Progenitor cell of endocrine pancreas (in vitro differentiated cells): Measurements from ENCODE around the gene ARHGAP23. TPM values are rescaled to one million over a fixed set of nuclear protein-coding genes. Genes with fewer than 3 reads are reported as not detected.
"Not testable (repeated sequence)": the region's sequence is repeated elsewhere in the genome, so short reads cannot be mapped to it uniquely, and the experiment has no call there.

Experiments used
- DNase-seq: peaks from one replicate; pipeline ENCODE4 v3.0.0; 2021; ENCODE audit warnings: low spot score; ENCODE audit not compliant: unreplicated experiment
- H3K27ac Mint-ChIP-seq: 2 replicates; pipeline ENCODE4 v1.8.0; 2021; ENCODE audit warnings: mild to moderate bottlenecking, moderate library complexity, mixed read lengths
- H3K27me3 Mint-ChIP-seq: 2 replicates; pipeline ENCODE4 v1.8.0; 2021; ENCODE audit warnings: mixed read lengths
- H3K36me3 Mint-ChIP-seq: 2 replicates; pipeline ENCODE4 v1.8.0; 2022; ENCODE audit warnings: mixed read lengths; ENCODE audit not compliant: insufficient read depth
- H3K4me1 Mint-ChIP-seq: 2 replicates; pipeline ENCODE4 v1.8.0; 2021; ENCODE audit warnings: low read depth, mixed read lengths
- H3K4me3 Mint-ChIP-seq: 2 replicates; pipeline ENCODE4 v1.8.0; 2021; ENCODE audit warnings: low read depth, mild to moderate bottlenecking, moderate library complexity, mixed read lengths
- H3K9me3 Mint-ChIP-seq: 2 replicates; pipeline ENCODE4 v1.8.0; 2021; ENCODE audit warnings: low read depth, mixed read lengths
- total RNA-seq: library from RNA; stranded (reverse); gene quantifications from 2 replicates; pipeline ENCODE4 v1.2.1, GENCODE V29; 2021
- TF ChIP-seq, protein P1 (sequence below): fragments of 200-600 bp; sonication (generic); IDR thresholded peaks from one replicate; pipeline ENCODE4 v1.5.0; 2021; ENCODE audit warnings: antibody characterized with exemption, mild to moderate bottlenecking; ENCODE audit not compliant: unreplicated experiment

Gene ARHGAP23
- total RNA-seq, 1 donor from 2014 or later, result 2.9 TPM

DNA sequence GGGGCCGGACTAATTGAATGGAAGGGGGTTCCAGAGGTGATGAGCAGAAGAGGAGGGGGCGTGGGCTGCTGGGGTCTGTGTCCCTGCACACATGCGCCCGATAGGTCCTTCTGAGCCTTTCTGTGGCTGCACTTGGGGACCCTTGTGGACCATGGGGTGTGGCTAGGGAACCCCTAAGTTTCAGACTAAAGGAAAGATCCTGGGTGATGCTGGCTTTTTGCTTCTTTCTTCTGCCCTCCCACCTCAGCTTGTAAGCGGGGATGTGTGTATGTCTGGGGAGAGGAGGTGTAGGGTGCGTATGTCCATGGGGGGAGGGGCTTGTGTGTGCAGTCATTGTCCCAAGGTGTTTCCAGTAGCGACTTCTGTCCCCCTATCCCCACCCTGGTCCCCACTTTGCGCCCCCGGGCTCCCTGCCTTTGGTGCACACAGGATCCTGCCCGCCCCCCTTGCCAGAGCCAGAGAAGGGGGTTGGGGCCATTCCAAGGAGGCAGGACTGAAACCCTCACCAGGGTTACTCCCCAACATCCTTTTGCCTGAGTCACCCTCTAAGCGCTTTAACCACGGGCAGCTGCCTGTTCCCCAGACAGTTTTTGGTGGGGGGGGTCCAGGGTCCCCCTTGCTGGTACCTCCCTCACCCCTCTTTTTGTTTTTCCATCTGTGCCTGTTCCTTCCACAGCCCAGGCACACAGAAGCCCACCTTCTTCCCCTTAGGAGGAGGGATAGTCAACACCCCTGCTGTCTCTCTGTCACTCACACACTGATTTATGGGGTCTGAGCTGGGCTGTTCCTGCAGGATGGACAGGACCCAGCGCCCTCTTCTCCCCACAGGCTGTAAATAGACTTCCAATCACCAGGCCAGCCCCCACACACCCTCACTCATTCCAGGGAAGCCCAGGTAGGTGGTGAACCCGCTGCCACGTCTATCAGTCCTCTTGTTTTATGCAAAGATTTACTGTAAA is 83.2 kb downstream of the ARHGAP23 start:
- Mint-ChIP-seq H3K36me3 (no peaks in the 10 kb centered on the region), H3K27me3 (peaks cover 55% of the 10 kb centered on the region), H3K4me1 (peaks cover 5% of the 10 kb centered on the region), H3K9me3 (no peaks in the 10 kb centered on the region), H3K4me3 (peak overlapping the region; percentile 42), H3K27ac (no peak overlapping the region)
- no peak for DNase-seq
- TF ChIP-seq, protein P1, sequence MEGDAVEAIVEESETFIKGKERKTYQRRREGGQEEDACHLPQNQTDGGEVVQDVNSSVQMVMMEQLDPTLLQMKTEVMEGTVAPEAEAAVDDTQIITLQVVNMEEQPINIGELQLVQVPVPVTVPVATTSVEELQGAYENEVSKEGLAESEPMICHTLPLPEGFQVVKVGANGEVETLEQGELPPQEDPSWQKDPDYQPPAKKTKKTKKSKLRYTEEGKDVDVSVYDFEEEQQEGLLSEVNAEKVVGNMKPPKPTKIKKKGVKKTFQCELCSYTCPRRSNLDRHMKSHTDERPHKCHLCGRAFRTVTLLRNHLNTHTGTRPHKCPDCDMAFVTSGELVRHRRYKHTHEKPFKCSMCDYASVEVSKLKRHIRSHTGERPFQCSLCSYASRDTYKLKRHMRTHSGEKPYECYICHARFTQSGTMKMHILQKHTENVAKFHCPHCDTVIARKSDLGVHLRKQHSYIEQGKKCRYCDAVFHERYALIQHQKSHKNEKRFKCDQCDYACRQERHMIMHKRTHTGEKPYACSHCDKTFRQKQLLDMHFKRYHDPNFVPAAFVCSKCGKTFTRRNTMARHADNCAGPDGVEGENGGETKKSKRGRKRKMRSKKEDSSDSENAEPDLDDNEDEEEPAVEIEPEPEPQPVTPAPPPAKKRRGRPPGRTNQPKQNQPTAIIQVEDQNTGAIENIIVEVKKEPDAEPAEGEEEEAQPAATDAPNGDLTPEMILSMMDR, result no peak

DNA sequence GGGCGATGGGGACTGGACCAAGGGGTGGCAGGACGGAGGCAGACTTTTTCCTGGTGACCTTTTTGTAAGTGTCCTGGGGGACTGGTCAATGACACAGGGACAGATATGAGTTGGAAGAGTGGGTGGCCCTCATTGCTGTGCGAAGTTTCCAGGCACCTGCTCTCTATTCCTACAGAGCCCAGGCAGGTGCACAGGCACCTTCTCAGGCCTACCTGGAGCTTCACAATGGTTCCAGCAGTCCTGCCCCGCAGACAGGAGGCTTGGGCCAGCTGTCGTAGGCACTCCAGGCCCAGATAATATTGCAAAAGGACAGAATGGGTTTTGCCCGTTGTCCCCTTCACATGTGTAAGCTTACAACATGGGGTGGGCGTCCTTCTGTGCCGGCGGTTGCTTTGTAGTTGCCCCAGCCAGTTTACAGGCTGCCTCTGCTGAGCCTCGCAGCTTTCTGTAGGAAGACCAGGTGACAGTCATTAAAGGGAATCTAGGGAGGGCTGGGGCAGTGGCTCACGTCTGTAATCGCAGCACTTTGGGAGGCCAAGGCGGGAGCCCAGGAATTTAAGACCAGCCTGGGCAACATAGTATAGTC is 84.3 kb downstream of the ARHGAP23 start:
- Mint-ChIP-seq H3K4me1 (peaks cover 5% of the 10 kb centered on the region), H3K27ac (no peak overlapping the region), H3K9me3 (no peaks in the 10 kb centered on the region), H3K27me3 (peaks cover 52% of the 10 kb centered on the region), H3K4me3 (no peak overlapping the region), H3K36me3 (no peaks in the 10 kb centered on the region)
- no peak for DNase-seq
- TF ChIP-seq, protein P1, result no peak

DNA sequence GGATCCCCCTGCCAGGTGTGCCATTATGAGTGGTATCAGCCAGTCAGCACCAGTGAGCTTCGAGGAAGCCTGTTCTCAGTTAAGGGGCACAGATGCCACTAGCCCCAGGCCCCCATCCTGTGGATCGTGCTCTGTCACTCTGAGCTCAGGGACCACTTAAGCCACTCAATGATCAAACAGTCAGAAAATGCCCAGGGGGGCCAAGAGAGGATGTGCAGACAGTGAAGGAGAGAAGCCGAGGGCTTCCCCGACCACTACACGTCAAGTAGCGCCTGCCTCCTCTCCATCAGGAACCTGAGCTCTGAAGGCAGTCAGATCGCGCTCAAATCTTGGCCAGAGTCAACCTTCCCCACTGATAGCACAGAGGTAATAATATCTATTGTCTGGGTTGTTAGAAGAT is 98.3 kb downstream of the ARHGAP23 start:
- not testable (repeated sequence) for H3K36me3 Mint-ChIP-seq, H3K4me1 Mint-ChIP-seq, H3K4me3 Mint-ChIP-seq, DNase-seq, H3K27ac Mint-ChIP-seq, H3K9me3 Mint-ChIP-seq
- peaks cover 41% of the 10 kb centered on the region for H3K27me3 Mint-ChIP-seq

DNA sequence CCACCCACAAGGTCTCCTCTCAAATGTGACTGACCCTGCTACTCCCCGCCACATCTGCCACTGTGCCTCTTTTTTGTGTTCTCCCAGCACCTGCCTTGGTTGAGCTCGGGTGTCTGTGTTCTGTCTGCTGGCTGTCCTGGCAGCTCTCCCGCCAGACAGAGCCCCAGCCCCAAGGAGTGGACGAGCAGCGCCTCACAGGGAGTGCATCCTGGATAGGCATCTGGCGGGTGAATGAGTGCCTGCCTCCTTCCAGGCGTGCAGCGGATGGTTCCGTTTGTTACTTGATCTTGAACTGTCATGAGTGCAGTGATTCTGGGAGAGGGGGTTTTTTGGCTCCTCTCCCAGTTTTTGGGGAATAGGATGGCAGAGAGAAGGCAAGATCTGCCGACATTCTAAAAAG is 99.9 kb downstream of the ARHGAP23 start:
- H3K4me1 Mint-ChIP-seq, H3K27ac Mint-ChIP-seq, DNase-seq, H3K4me3 Mint-ChIP-seq, H3K9me3 Mint-ChIP-seq, H3K36me3 Mint-ChIP-seq: not testable (repeated sequence)
- peaks cover 48% of the 10 kb centered on the region for H3K27me3 Mint-ChIP-seq

DNA sequence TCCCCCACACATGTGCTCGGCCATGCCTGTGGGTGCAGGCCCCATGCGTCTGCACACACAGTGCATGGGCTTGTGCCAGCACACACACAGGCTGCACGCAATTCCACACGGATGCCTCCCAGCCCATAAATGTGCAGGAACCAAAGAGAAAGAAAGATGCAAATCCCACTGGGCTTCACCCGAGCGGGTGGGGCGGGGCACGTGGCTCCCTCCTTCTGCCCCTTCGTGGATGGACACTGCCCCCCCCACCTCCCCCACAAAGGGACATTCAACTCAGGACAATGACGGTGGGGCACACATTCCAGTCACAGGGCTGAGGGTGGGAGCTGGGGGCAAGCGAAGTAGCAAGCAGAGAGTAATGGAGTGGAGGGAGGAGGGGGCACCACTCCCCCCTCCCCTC is 102.6 kb downstream of the ARHGAP23 start:
- H3K4me1 Mint-ChIP-seq, H3K4me3 Mint-ChIP-seq, H3K36me3 Mint-ChIP-seq, H3K27ac Mint-ChIP-seq, H3K9me3 Mint-ChIP-seq, DNase-seq: not testable (repeated sequence)
- peaks cover 53% of the 10 kb centered on the region for H3K27me3 Mint-ChIP-seq

DNA sequence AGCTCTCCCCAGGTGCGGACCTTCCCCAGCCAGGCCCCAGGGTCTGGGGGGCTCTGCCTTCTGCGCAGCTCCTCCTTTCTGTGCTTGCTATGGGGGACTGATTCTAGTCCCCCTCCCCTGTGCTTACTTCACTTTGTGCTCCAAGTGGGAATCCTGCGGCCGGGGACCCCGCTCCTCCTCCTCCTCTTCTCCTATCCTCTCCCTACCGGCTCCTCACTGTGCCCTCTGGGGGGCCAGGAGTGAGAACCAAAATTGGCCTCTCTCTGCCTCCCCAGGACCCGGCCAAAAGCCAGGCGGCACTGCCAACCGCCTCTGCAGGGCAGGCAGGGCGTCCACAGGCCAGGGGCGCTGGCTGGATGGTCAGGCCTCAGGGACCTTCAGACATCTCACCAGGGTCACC is 103.5 kb downstream of the ARHGAP23 start:
- DNase-seq, H3K4me3 Mint-ChIP-seq, H3K36me3 Mint-ChIP-seq, H3K4me1 Mint-ChIP-seq, H3K9me3 Mint-ChIP-seq, H3K27ac Mint-ChIP-seq: not testable (repeated sequence)
- H3K27me3 Mint-ChIP-seq, result peaks cover 56% of the 10 kb centered on the region

DNA sequence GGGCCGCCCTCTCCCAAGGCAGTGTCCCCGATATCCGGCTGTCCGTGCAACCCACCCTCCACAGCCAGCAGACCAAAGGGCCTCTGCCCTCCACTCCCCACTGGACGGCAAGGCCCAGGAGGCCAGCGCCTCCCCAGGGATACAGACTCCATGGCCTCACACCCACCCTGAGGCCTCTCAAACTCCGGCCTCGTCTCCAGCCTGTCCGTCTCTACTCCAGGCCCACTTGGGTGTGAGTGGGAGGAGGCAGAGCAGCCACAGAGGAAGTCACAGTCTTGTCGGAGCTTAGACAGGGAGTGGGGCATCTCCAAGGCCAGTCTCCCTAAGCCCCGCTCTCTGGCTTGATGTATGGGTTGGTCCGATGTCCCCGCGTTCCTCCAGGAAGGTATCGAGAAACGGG is 104.2 kb downstream of the ARHGAP23 start:
- Mint-ChIP-seq H3K4me3 (no peak overlapping the region), H3K27ac (no peak overlapping the region), H3K27me3 (peaks cover 56% of the 10 kb centered on the region), H3K9me3 (no peaks in the 10 kb centered on the region), H3K36me3 (no peaks in the 10 kb centered on the region), H3K4me1 (peaks cover 3% of the 10 kb centered on the region)
- TF ChIP-seq, protein P1, result no peak
- DNase-seq, result no peak
